ENCODE measurements around the gene MLLT3. TPM values are rescaled to one million over a fixed set of nuclear protein-coding genes. Genes with fewer than 3 reads are reported as not detected.

MLLT3 gene
- polyA plus RNA-seq, 4 donors, result 24.2 to 35.4 (median 30.9) TPM

- no peak for DNase-seq (ENCODE audit: low read depth in 4 of 4, low spot score in 2 of 4)
Observed at GRCh38 chr9:20630241-20630943, 8.1 kb upstream of the MLLT3 start.

GRCh38 chr9:20625003-20625349 is 2.7 kb upstream of the MLLT3 start:
- no peak for DNase-seq (ENCODE audit: low read depth in 4 of 4, low spot score in 2 of 4)

- DNase-seq (ENCODE audit: low read depth in 4 of 4, low spot score in 2 of 4), result peak in 1 of 4 donors; percentile 83
Observed at GRCh38 chr9:20624201-20625002, 2.1 kb upstream of the MLLT3 start.

GRCh38 chr9:20623748-20624124 is 1.4 kb upstream of the MLLT3 start:
- DNase-seq (ENCODE audit: low read depth in 4 of 4, low spot score in 2 of 4), result no peak

- DNase-seq (ENCODE audit: low read depth in 4 of 4, low spot score in 2 of 4), result no peak
Observed at GRCh38 chr9:20623021-20623747, 885 bp upstream of the MLLT3 start.

- DNase-seq (ENCODE audit: low read depth in 4 of 4, low spot score in 2 of 4), result peak in 1 of 4 donors; percentile 53
Observed at GRCh38 chr9:20621471-20622329, 599 bp downstream of the MLLT3 start.

GRCh38 chr9:20620650-20621470 is 1.4 kb downstream of the MLLT3 start:
- DNase-seq (ENCODE audit: low read depth in 4 of 4, low spot score in 2 of 4), result no peak

- DNase-seq (ENCODE audit: low read depth in 4 of 4, low spot score in 2 of 4), result no peak
Observed at GRCh38 chr9:20619487-20620200, 2.7 kb downstream of the MLLT3 start.

GRCh38 chr9:20618361-20618802 is 3.9 kb downstream of the MLLT3 start:
- no peak for DNase-seq (ENCODE audit: low read depth in 4 of 4, low spot score in 2 of 4)

- DNase-seq (ENCODE audit: low read depth in 4 of 4, low spot score in 2 of 4), result no peak
Observed at GRCh38 chr9:20616808-20617207, 5.5 kb downstream of the MLLT3 start.

- DNase-seq (ENCODE audit: low read depth in 4 of 4, low spot score in 2 of 4), result no peak
Observed at GRCh38 chr9:20614602-20615216, 7.6 kb downstream of the MLLT3 start.

- DNase-seq (ENCODE audit: low read depth in 4 of 4, low spot score in 2 of 4), result no peak
Observed at GRCh38 chr9:20611691-20612287, 10.5 kb downstream of the MLLT3 start.

- DNase-seq (ENCODE audit: low read depth in 4 of 4, low spot score in 2 of 4), result no peak
Observed at GRCh38 chr9:20610591-20610990, 11.7 kb downstream of the MLLT3 start.

GRCh38 chr9:20608582-20608981 is 13.7 kb downstream of the MLLT3 start:
- DNase-seq (ENCODE audit: low read depth in 4 of 4, low spot score in 2 of 4), result no peak

GRCh38 chr9:20606652-20607051 is 15.6 kb downstream of the MLLT3 start:
- no peak for DNase-seq (ENCODE audit: low read depth in 4 of 4, low spot score in 2 of 4)

- DNase-seq (ENCODE audit: low read depth in 4 of 4, low spot score in 2 of 4), result no peak
Observed at GRCh38 chr9:20604562-20604961, 17.7 kb downstream of the MLLT3 start.

- no peak for DNase-seq (ENCODE audit: low read depth in 4 of 4, low spot score in 2 of 4)
Observed at GRCh38 chr9:20603524-20604268, 18.6 kb downstream of the MLLT3 start.
